GM21529 (cell line): ENCODE data around the gene MRPS22.

Experiments used
- ATAC-seq: cut with Tn5 transposase; IDR thresholded peaks from one replicate; pipeline ENCODE4 v1.9.1; 2021; ENCODE audit not compliant: unreplicated experiment

MRPS22 gene

DNA sequence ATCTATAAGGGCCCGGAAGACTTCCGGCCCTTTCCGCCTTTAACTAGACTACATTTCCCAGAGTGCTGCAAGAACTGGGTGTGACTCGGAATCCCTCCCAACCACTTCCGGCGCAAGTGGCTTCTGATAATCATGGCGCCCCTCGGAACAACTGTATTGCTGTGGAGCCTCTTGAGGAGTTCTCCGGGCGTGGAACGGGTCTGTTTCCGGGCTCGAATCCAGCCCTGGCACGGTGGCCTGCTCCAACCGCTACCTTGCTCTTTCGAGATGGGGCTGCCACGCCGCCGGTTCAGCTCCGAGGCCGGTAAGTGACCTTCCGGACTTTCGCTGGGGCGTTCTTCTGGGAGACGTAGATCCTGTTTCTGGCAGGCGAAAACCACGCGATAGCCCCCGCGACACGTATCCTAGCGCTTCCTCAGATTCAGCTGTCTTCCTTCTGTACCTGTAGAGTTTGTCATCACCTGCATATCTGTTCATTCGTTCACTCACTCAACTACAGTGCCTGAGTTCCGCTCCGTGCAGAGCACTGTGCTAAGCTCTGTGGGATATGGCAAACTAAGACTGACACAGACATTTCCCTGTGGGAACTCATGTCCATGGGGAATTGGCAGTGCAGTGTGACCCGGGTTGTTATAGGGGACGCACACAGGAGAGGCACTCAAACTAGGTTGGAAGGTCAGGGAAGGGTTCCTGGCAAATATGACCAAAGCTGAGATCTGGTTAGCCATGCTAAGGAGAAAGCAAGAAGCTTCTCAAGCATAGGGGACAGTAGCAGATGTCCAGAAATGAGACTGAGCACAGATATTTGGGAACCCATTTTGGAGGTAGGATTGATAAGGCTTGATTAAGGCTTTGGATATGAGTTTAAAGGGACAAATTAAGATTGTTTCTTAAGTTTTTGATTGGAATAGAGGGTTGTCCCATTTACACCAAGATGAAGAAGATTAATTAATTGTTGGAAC lies at the start of gene MRPS22:
Gene MRPS22 (plus strand): TSS at position 126 of the 962 bp plus-strand sequence. CDS start 7 bp downstream, at position 133.
- peak; percentile 99 for ATAC-seq

DNA sequence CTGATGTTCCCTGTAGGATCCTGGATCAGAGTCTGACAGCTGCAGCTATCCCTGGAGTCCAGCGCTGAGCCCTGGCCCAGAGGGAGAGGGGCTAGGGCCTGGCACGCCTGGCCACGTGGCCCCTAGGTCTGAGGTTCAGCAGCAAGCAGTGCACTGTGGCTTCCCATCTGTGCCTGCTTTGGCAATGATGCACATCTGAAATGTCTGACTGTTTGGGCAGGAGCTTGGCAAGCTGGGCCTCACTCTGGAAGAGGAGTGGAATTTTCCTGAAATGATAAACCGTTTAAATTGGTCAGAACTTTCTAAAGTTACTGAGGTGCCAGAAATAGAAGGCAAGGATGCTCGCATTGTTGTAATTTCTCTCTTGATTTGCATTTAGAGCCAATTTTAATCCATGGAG lies 48.8 kb upstream of the MRPS22 start:
- ATAC-seq, result no peak

DNA sequence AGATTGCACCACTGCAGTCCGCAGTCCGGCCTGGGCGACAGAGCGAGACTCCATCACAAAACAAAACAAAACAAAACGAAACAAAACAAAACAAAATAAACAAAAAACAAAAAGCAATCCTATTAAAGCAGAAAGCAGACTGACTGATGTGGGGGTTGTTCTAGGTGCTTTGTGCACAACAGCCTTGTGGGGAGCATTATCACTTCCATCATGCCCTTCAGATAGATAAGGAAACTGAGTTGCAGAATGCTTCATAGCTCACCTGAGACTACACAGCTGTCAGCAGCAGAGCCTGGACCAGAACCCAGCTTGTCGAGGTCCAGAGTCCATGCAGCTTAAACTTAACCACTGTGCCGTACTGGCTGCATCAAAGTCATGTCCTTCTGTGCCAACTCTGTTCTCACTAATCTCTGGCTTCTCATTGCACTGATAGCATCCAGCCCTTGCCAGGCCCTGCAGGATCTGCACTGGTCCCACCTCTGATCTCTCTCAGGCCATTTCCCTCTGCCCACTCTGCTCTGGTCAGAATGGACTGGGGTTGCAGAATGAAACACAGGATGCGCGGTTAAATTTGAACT lies 47.6 kb upstream of the MRPS22 start:
- no peak for ATAC-seq

DNA sequence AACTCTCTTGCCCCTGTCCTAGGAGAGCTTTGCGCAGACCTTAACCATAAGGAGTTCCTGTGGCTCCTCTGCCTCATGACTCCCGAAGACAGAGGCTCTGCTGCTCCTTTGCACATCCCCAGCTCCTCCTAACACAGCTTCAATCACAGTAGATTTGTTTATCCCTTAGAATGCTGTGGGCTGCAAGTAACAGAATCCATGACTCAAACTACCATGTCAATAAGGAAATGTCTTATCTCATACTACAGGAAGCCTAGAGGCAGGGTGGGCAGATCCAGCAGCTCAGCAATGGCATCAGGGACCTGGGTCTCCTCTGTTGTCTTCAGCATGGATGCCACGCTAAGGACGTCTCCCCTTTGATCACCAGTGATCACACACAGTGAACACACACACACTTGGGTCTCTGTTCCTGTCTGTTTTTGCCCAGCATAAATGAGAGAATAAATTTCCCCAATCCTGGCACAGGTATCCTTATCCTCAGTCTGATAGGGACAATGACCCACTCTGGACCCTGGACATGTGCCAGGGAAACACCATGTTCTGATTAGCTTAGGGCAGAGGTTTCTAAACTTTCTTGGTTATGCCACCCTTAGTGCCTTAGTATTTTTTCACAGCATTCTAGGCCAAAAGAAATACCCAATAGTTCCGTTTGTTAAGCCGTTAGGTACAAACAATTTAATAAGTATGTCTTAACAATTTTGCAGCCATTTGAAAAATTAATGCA lies 46.1 kb upstream of the MRPS22 start:
- no peak for ATAC-seq

DNA sequence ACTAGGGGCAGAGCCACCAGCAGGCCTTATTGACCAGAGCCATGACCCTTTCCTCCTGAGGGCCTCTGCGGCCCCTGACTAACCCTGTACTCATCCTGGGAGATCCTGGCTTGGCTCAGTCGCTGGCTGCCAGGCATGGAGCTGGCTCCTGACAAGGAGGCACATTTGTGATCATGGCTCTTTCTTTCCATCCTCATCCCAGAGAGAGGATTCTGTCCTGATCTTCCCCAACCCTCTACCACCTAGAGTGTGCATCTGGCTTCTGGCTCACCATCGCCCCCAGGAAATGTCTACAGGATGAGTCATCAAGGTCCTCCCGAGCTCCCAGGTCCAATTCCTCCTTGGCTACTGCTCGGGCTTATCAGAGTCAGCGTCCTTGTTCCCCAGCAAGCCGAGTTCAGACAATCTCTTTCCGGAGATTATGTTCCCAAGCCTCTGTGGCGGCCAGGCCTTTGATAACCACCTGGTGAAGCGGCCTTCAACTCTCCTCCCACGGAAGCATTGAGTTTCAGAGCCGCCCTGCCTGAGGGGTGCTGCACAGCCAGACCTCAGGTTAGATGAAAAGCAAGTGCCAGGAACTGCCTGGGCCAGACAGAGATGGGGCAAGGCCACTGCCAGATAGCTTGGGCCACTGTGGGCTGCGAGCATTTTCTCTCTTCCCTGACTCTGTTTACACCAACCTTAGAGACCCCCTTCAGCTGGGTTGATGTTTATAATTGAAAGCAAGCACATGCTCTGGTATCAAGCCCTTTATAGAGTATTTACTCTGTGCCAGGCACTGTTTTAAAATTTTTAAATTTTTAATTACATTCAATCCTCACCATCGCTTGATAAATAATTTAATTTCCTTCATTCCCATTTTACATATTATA lies 44.3 kb upstream of the MRPS22 start:
- ATAC-seq, result no peak

DNA sequence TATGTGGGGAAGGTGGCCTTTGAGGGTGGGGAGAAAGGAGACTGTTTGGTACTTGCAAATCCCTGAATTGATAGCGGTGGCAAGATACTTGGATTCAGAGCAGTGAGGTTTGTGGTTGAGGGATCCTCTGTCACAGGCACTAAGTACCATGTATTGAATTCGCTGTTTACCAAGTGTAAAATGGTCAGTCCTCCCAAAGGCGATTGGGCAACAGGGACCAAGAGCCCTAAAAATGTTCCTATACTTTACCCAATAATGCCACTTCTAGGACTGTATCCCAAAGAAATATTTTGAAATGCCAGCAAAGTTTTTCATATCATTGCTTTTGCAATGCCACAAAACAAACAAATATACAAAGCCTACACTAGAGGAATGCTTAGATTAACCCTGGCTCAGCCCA lies 43.4 kb upstream of the MRPS22 start:
- no peak for ATAC-seq

DNA sequence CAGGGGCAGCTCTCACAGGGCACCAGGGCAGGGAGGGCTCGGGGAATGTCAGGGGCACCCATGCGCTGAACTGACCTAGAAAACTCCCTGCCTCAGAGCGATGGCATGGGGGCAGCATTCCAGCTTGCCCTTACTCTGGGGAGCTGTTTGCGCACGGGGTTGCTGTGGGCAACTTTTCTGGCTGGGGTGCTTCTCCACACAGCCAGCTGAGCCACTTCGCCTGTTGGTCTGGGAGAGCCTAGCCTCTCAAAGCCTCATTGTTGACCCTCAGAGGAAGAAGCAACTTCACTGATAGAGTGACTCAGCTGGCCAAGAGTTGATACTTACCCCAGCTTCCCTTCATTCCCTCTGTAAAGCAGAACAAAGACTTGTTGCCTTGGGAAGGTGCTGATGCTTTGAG lies 42.6 kb upstream of the MRPS22 start:
- no peak for ATAC-seq

DNA sequence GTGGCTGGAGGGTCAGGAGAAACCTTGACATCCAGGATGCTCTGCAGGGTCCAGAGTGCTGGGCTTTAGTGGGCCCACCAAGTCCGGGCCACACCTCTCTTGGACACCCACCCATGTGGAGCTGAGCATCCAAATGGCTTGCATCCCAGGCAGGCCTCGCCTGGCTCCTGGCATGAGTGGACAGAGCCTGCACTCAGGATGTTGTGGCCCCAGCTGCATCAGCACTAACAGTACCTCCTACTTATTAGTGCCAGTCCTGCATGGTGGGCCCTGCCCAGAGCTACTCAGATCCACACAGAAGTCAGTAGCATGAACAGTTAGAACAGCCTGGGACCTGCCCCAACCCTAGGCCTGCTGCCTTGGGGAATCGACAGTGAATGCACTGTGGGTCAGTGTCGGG lies 42.2 kb upstream of the MRPS22 start:
- ATAC-seq, result no peak

DNA sequence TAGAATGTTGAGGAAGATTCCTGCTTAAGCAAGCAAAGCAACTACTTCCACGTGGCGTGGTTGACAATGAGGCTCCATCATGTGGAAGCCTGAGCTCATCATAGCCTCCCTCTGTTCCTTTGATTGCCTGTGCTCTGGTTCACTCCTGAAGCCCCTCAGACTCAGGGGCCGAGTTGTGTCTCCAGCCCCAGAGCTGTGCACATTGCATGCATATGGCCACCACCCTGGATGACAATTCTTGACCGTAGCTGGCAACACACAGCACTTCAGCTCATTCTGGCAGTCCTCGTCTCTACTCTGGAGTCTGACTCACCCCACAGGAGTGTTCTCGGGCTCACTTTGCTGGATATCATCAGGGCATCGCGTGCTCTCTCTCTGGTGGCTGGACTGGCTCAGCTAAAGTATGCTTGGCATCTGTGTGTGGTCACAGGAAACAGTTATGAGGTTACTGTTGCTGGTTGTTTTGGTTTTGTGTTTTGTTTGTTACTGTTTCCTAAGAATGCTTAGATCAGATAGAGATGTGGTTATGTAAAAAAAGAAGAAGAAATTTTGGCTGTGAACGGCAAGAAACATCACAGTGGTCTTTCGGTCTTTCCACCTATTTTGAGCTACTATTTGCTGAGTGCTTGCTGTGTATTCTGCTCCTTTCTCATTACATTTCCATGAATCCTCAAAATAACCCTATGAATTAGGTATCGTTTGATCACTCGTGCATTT lies 41.6 kb upstream of the MRPS22 start:
- ATAC-seq, result no peak

DNA sequence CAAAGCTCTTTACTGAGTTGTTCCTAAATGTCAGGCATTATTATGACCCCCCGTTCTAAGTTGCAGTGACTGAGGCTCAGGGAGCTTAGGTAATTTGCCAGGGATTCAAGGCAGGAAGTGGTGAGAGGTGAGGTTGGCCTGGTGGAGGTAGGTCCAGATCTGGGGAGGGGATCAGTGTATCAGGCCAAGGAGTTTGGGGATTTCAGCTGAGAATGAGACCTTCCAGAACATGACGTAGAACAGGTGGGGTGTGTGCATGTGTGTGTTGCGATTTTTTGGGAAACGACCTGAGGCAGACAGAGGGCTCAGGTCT lies 41.1 kb upstream of the MRPS22 start:
- ATAC-seq, result no peak

DNA sequence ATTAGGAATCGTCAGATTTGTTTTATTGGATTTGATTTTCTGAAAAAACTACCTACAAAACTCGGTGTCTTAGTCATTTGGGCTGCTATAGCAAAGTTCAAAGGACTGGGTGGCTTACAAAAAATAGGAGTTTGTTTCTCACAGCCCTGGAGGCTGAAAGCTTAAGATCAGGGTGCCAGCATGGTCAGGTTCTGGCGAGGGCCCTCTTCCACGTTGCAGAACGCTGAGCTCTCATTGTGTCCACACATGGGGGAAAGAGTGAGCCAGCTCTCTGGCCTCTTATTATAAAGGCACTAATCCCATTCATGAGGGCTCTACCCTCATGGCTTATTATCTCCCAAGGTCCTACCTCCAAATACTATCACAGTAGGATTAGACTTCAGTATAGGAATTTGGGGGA lies 40.6 kb upstream of the MRPS22 start:
- no peak for ATAC-seq

DNA sequence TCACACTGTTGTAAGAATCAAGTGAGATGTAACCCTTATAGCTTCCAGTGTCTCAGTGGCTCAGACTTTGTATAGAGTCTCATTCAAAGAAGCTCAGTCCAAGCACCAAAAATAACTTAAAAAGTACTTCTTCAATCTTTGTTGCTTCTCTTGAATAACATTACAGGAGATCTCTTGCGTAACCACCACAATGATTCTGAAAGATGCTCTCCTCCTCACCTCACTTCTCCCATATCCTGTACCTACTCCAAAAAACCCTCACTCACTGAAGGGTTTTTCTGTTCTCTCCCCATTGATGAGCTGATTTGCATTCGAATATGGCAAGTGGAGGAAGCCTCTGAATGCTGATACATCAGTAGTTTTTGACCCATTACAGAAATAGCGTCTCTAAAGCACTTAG lies 39.4 kb upstream of the MRPS22 start:
- ATAC-seq, result no peak

DNA sequence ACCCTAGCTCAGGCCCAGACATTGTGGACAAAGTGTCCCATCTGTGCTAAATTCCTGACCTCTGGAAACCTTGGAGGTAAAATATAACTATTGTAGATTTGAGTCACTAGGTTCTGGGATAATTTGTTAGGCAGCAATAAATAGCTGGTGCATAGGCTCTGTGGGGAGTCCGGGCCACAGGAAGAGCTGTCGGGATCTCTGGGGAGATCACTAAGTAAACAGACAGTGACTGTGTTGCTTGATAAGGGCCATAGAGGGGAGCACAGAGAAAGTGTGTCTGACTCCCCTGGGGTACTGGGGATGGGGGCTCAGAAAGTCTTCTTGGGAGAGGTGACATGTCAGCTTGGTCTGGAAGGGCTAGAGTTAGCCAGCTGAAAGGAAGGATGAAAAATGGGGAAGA lies 37.7 kb upstream of the MRPS22 start:
- no peak for ATAC-seq

DNA sequence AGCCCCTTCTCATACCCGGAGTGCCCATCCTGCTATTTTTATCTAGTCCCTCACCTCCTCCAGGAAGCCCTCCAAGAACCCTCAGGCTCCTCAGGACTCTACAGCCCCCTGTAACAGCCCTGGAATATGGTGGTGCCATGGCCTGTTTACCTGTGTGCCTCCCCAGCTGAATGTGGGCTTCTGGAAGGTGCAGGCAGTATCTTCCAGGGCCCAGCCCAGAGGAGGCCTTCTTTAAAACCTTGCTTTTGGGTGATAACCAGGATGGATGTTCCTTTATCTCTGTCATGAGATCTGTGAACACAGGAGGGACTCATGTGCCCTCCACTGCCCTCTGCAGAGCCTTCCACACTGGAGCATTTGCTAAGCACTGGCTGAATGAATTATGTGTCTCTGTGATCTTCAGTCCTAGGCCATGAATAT lies 36.7 kb upstream of the MRPS22 start:
- no peak for ATAC-seq

DNA sequence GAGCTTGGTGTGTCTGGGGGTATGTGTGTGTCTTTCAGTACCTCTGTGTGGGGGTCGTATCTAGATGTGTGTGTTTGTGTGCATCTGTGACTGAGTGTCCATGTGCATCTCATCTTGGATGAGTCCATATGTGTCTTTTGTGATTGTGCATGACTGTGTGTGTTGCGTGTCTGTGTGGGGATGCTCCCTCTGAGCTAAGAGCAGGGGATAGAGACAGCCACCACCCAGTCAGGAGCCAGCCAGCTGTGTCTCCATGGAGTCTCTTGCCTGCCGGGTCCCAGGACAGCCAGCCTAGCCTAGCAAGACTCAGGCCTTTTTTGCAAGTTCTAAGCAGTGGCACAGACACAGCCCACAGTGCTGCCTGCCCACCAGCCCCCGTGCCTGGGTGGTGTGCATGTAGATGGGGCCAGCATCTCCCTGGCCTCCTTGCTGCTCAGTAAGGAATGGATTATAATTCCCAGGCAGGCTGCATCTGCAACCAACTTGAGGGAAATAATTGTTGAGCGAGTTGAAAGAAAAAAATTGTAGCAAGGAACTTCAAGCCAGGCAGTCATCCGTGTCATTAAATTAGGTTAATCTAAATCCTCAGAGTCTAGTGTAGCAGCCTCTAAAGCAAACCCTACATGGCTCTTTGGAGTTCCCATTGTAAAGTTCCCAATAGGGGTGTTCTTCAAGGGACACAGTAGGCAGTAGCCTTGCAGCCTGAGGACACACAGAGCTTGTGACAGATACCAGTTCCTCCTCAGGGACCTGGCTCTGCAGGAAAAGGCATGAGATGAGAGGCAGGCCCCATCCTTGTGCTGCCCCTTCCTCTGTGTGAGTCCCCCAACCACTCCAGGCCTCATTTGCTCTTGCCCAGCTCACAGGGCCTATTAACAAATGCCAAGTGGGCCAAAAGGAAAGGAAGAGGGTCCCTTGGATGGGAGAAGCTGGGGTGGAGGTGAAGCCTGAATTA lies 35.9 kb upstream of the MRPS22 start:
- ATAC-seq, result no peak

DNA sequence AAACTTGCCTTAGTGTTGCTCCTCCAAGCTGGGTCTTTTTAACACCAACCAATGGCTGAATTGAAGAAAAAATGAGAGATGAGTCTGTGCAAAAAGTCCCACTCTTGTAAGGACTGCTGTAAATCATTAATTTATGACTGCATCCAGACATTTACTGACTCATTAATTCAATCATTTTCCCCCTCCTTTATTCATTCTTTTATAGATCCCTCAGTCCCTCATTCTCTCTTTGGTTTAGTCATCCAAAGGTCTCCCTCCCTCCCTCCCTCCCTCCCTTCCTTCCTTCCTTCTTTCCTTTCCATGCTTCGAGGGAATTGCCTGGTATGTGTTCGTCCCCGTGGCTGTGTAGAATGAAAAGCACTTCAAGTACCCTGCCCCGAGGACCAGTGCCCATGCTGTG lies 35.3 kb upstream of the MRPS22 start:
- no peak for ATAC-seq

DNA sequence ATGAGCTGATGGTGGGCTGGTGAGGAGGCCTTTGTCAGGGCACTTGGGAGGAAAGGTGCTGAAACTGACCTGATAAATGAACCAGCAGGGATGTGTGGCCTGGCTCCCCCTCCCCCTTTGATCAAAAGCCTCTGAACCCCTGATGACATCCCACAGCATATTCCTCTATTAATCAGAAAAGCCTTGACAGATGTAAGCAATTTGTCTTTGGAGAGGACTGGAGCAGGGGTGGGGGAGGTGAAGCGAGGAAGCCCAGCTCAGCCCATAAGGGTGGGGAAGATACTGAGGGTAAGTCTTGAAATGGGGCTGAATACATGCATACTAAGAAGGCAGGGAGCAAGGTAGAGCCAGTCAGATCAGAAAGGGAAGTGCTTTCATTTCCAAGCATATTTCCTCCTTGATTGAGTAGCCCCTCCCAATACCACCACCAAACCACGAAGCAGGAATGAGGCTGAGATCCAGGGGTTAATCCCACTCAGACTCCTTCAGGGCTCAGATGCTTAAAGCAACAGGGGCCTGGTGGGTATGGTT lies 34.7 kb upstream of the MRPS22 start:
- ATAC-seq, result no peak

DNA sequence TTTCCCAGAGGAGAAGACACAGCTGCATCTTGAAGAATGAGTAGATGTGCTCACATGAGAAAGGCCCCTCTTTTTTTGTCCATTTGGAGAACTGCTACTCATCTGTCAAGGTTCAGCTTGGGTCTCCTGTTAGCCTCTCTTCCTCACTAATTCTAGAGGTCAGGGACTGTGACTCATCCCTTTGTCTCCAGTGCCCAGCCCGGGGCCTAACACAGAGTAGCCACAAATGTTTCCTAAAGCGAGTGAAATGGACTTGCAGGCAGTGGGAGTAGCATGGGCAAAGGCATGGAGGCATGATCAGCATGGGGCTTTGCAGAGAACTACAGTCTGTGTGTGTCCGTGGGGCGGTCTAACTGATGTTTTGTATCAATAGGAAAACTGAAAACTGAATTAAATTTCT lies 33.9 kb upstream of the MRPS22 start:
- ATAC-seq, result no peak

DNA sequence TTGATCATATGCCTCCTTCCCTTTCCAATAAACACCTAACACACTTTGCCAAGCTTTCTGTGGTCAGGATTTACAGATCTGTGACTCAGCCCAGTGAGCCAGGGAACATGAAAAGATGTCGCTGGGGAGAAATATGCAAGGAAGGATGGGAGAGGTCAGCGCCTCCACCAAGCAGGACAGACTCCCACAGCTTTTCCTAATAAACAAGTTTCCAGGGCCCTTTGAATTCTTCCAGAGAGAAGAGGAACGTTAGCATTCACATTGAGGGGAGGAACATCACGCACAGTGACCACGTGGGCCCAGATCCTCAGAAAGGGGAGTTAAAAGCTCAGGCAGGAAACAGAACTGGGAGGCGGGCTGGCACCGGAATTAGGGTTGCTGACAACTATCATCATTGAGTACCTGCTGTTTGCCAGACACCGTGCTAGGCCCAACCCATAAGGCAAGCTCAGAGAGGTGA lies 33.3 kb upstream of the MRPS22 start:
- no peak for ATAC-seq
